Measurements from ENCODE around the gene LAMB2. TPM values are rescaled to one million over a fixed set of nuclear protein-coding genes. Genes with fewer than 3 reads are reported as not detected.

LAMB2 gene
- total RNA-seq, 2 experiments from 2014 or later: 0.45 to 1.2 TPM

Small RNAs within 50 kb of the gene (microRNA-seq; reads per million reads assigned to microRNA genes)
- gene MIR6890: not detected

Other genes with a start within 250 kb of the LAMB2 start
- 10 to 100 TPM; 27.5 to 28.3 TPM for gene SLC25A20, start 234.2 kb downstream of the LAMB2 start, total RNA-seq
- 100 to 1,000 TPM; 108 to 118 TPM for gene ARIH2, start 214.2 kb downstream of the LAMB2 start, total RNA-seq
- 10 to 100 TPM; 57.4 to 57.7 TPM for gene P4HTM, start 142.8 kb downstream of the LAMB2 start, total RNA-seq
- gene WDR6, start 125.7 kb downstream of the LAMB2 start, total RNA-seq: 100 to 1,000 TPM; 185 to 207 TPM
- gene DALRD3, start 114.5 kb downstream of the LAMB2 start, total RNA-seq: 10 to 100 TPM; 27.9 to 29.9 TPM
- gene NDUFAF3, start 110.9 kb downstream of the LAMB2 start, total RNA-seq: 10 to 100 TPM; 78.9 to 82.4 TPM
- gene IMPDH2, start 103.7 kb downstream of the LAMB2 start, total RNA-seq: 100 to 1,000 TPM; 145 to 146 TPM
- gene QRICH1, start 39.0 kb downstream of the LAMB2 start, total RNA-seq: 100 to 1,000 TPM; 141 to 153 TPM
- gene QARS1, start 28.3 kb downstream of the LAMB2 start, total RNA-seq: 100 to 1,000 TPM; 223 to 237 TPM
- 10 to 100 TPM; 77.8 to 78.2 TPM for gene USP19, start 12.2 kb downstream of the LAMB2 start, total RNA-seq
- gene CCDC71, start 33.3 kb upstream of the LAMB2 start, total RNA-seq: 10 to 100 TPM; 27.5 to 29.2 TPM
- 1 to 10 TPM; 2.6 to 3.2 TPM for gene KLHDC8B, start 38.5 kb upstream of the LAMB2 start, total RNA-seq
- gene C3orf62, start 144.2 kb upstream of the LAMB2 start, total RNA-seq: 10 to 100 TPM in 1 of 2 experiments, 1 to 10 TPM in 1; 8.1 to 10.9 TPM
- gene USP4, start 207.0 kb upstream of the LAMB2 start, total RNA-seq: 10 to 100 TPM; 89.6 to 90.0 TPM
- gene GPX1, start 225.3 kb upstream of the LAMB2 start, total RNA-seq: 10 to 100 TPM; 86.4 to 90.6 TPM